ENCODE data around the gene SLC17A7.

DNA sequence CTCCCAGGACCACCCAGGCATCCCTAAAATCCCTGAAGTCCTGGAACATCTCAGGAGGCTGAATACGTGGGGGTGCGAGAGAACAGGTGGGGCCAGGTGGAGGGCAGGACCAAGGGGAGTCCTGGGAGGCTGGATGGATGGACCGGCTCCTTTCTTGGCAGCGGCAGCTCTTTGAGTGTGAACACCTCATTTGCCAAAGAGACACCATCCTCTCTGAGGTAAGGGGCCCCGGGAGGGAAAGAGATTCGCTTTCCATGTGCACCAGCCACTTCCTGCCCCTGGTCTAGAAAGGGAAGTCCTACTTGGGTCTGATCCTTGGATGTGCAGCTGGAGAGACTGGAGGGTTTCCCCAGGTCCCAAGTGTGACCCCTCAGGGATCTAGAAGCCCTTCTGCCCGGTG is 34.2 kb downstream of the SLC17A7 start:
- TF ChIP-seq, protein P1, sequence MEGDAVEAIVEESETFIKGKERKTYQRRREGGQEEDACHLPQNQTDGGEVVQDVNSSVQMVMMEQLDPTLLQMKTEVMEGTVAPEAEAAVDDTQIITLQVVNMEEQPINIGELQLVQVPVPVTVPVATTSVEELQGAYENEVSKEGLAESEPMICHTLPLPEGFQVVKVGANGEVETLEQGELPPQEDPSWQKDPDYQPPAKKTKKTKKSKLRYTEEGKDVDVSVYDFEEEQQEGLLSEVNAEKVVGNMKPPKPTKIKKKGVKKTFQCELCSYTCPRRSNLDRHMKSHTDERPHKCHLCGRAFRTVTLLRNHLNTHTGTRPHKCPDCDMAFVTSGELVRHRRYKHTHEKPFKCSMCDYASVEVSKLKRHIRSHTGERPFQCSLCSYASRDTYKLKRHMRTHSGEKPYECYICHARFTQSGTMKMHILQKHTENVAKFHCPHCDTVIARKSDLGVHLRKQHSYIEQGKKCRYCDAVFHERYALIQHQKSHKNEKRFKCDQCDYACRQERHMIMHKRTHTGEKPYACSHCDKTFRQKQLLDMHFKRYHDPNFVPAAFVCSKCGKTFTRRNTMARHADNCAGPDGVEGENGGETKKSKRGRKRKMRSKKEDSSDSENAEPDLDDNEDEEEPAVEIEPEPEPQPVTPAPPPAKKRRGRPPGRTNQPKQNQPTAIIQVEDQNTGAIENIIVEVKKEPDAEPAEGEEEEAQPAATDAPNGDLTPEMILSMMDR (IDR thresholded peaks at IDR 0.05; ENCODE audit: low read depth, low read length), result no peak
- TF ChIP-seq EZH2phosphoT487 (IDR thresholded peaks at IDR 0.05; ENCODE audit: low read depth), result no peak
